ENCODE data around the gene SUV39H1.
"Not testable (repeated sequence)": the region's sequence is repeated elsewhere in the genome, so short reads cannot be mapped to it uniquely, and the experiment has no call there.

SUV39H1 gene

GRCh38 chrX:48696301-48696908 lies at the start of gene SUV39H1:
TSS of gene SUV39H1 (plus strand) at chrX:48696734. CDS start at chrX:48696785, 51 bp downstream.
- in situ Hi-C loops (cut with HindIII; ENCODE audit: low sequenced_read_pairs) = no loop called here

GRCh38 chrX:48648336-48648751 lies 48.2 kb upstream of the SUV39H1 start:
- in situ Hi-C loops (cut with HindIII; ENCODE audit: low sequenced_read_pairs) = no loop called here

GRCh38 chrX:48649102-48649501 lies 47.4 kb upstream of the SUV39H1 start:
- in situ Hi-C loops (cut with HindIII; ENCODE audit: low sequenced_read_pairs) = no loop called here

GRCh38 chrX:48652055-48652579 lies 44.4 kb upstream of the SUV39H1 start:
- in situ Hi-C loops (cut with HindIII; ENCODE audit: low sequenced_read_pairs) = not testable (repeated sequence)

GRCh38 chrX:48654746-48655145 lies 41.8 kb upstream of the SUV39H1 start:
- in situ Hi-C loops (cut with HindIII; ENCODE audit: low sequenced_read_pairs) = not testable (repeated sequence)

- in situ Hi-C loops (cut with HindIII; ENCODE audit: low sequenced_read_pairs) = not testable (repeated sequence)
Measured at GRCh38 chrX:48659686-48660085, 36.8 kb upstream of the SUV39H1 start.

- in situ Hi-C loops (cut with HindIII; ENCODE audit: low sequenced_read_pairs) = no loop called here
Measured at GRCh38 chrX:48663241-48663640, 33.3 kb upstream of the SUV39H1 start.

GRCh38 chrX:48664156-48664555 lies 32.4 kb upstream of the SUV39H1 start:
- in situ Hi-C loops (cut with HindIII; ENCODE audit: low sequenced_read_pairs) = no loop called here

- in situ Hi-C loops (cut with HindIII; ENCODE audit: low sequenced_read_pairs) = no loop called here
Measured at GRCh38 chrX:48665991-48666390, 30.5 kb upstream of the SUV39H1 start.

GRCh38 chrX:48666649-48667048 lies 29.9 kb upstream of the SUV39H1 start:
- in situ Hi-C loops (cut with HindIII; ENCODE audit: low sequenced_read_pairs) = no loop called here

- in situ Hi-C loops (cut with HindIII; ENCODE audit: low sequenced_read_pairs) = no loop called here
Measured at GRCh38 chrX:48667509-48667908, 29.0 kb upstream of the SUV39H1 start.

- in situ Hi-C loops (cut with HindIII; ENCODE audit: low sequenced_read_pairs) = not testable (repeated sequence)
Measured at GRCh38 chrX:48668187-48668586, 28.3 kb upstream of the SUV39H1 start.

GRCh38 chrX:48676106-48676892 lies 20.2 kb upstream of the SUV39H1 start:
- in situ Hi-C loops (cut with HindIII; ENCODE audit: low sequenced_read_pairs) = no loop called here

- in situ Hi-C loops (cut with HindIII; ENCODE audit: low sequenced_read_pairs) = no loop called here
Measured at GRCh38 chrX:48676893-48677270, 19.7 kb upstream of the SUV39H1 start.

- in situ Hi-C loops (cut with HindIII; ENCODE audit: low sequenced_read_pairs) = no loop called here
Measured at GRCh38 chrX:48677516-48677915, 19.0 kb upstream of the SUV39H1 start.

GRCh38 chrX:48680467-48680866 lies 16.1 kb upstream of the SUV39H1 start:
- in situ Hi-C loops (cut with HindIII; ENCODE audit: low sequenced_read_pairs) = not testable (repeated sequence)

GRCh38 chrX:48680925-48681324 lies 15.6 kb upstream of the SUV39H1 start:
- in situ Hi-C loops (cut with HindIII; ENCODE audit: low sequenced_read_pairs) = not testable (repeated sequence)

GRCh38 chrX:48681539-48682183 lies 14.9 kb upstream of the SUV39H1 start:
- in situ Hi-C loops (cut with HindIII; ENCODE audit: low sequenced_read_pairs) = no loop called here

- in situ Hi-C loops (cut with HindIII; ENCODE audit: low sequenced_read_pairs) = not testable (repeated sequence)
Measured at GRCh38 chrX:48682795-48683194, 13.7 kb upstream of the SUV39H1 start.

GRCh38 chrX:48683411-48683982 lies 13.0 kb upstream of the SUV39H1 start, which contains the start of gene WAS:
TSS of gene WAS (plus strand) at chrX:48683799. CDS start at chrX:48683854, 55 bp downstream.
- in situ Hi-C loops (cut with HindIII; ENCODE audit: low sequenced_read_pairs) = no loop called here

GRCh38 chrX:48684134-48684533 lies 12.4 kb upstream of the SUV39H1 start:
- in situ Hi-C loops (cut with HindIII; ENCODE audit: low sequenced_read_pairs) = no loop called here

Data from DLD1 (cell line).